GM12878 (cell line): ENCODE results near the gene TGM6. TPM values are rescaled to one million over a fixed set of nuclear protein-coding genes. Genes with fewer than 3 reads are reported as not detected.
A peak's percentile ranks its signal among the peaks of the same experiment; 100 is the strongest.

Experiments
- ATAC-seq: fragments of 200-7000 bp; cut with Tn5 transposase; 3 replicates; pipeline ENCODE4 v1.9.1; 2020; ENCODE audit warnings: mild to moderate bottlenecking, moderate library complexity
- BruUV-seq: library from RNA; stranded (reverse); fragments of 400-500 nt; replicated peaks from 2 replicates; lab custom pipeline; 2021; lab: Mats Ljungman, UMichigan
- CTCF ChIA-PET: fragments of 300-600 bp; sonication (Branson Sonifier 250); formaldehyde crosslinking; extraction: SDS; loops from one replicate; lab custom pipeline; 2021; ENCODE audit warnings: inconsistent platforms; lab: Yijun Ruan, JAX
- POLR2A ChIA-PET: fragments of 350-600 bp; formaldehyde crosslinking; extraction: SDS; loops from one replicate; lab custom pipeline; 2021; ENCODE audit warnings: inconsistent platforms; lab: Charles Lee
- RAD21 ChIA-PET: fragments of 300-600 bp; sonication (Branson Sonifier 250); formaldehyde crosslinking; loops from one replicate; lab custom pipeline; 2023; ENCODE audit warnings: antibody characterized with exemption; ENCODE audit not compliant: unreplicated experiment; lab: Charles Lee
- SMC1A ChIA-PET: fragments of 300-600 bp; sonication (Branson Sonifier 250); formaldehyde crosslinking; loops from one replicate; lab custom pipeline; 2023; ENCODE audit not compliant: unreplicated experiment, uncharacterized antibody; lab: Charles Lee
- DNase-seq: peaks from one replicate; pipeline ENCODE4 v3.0.0-alpha.2; 2011; ENCODE audit warnings: low read depth, low spot score
- FAIRE-seq: peaks from 3 replicates; lab custom pipeline; 2011; peaks lifted over from hg19 to GRCh38; lab: Jason Lieb, UNC
- H2AFZ ChIP-seq: 2 replicates; pipeline ENCODE4 v1.6.0; 2011; ENCODE audit warnings: low read depth, low read length, control low read depth; ENCODE audit not compliant: control insufficient read depth
- H3K27ac ChIP-seq: 2 replicates; pipeline ENCODE4 v1.5.1; 2011; ENCODE audit warnings: control low read depth; ENCODE audit not compliant: control insufficient read depth, insufficient read depth
- H3K27me3 ChIP-seq, 2 experiments: replicated peaks in 1 of 2; 2 replicates each; pipeline versions ENCODE4 v1.6.0 to v1.6.1; 2011; ENCODE audit warnings: low read length in 1 of 2; ENCODE audit not compliant: control insufficient read depth in 2 of 2, insufficient read depth in 2 of 2
- H3K36me3 ChIP-seq, 2 experiments: 2 replicates each; pipeline ENCODE4 v1.5.1; 2011; ENCODE audit warnings: low read length in 1 of 2; ENCODE audit not compliant: control insufficient read depth in 2 of 2, insufficient read depth in 2 of 2
- H3K4me1 ChIP-seq: 2 replicates; pipeline ENCODE4 v1.6.1; 2011; ENCODE audit warnings: mild to moderate bottlenecking, low read length, moderate library complexity, mixed read lengths; ENCODE audit not compliant: control insufficient read depth, insufficient read depth
- H3K4me2 ChIP-seq: 2 replicates; pipeline ENCODE4 v1.6.0; 2011; ENCODE audit warnings: control low read depth; ENCODE audit not compliant: control insufficient read depth, insufficient read depth
- H3K4me3 ChIP-seq: fragments of 200-600 bp; sonication (generic); 2 replicates; pipeline ENCODE4 v1.5.1; 2016
- H3K79me2 ChIP-seq: 2 replicates; pipeline ENCODE4 v1.6.0; 2011; ENCODE audit warnings: low read length; ENCODE audit not compliant: control insufficient read depth, insufficient read depth
- H3K9ac ChIP-seq: 2 replicates; pipeline ENCODE4 v1.8.0; 2011; ENCODE audit warnings: low read length, control low read depth, mixed read lengths; ENCODE audit not compliant: control insufficient read depth, insufficient read depth
- H3K9me3 ChIP-seq: replicated peaks from 3 replicates; pipeline ENCODE4 v1.5.1; 2011; ENCODE audit warnings: mild to moderate bottlenecking, low read length; ENCODE audit not compliant: control insufficient read depth, insufficient read depth
- H4K20me1 ChIP-seq: 2 replicates; pipeline ENCODE4 v1.6.0; 2011; ENCODE audit not compliant: control insufficient read depth, insufficient read depth
- BACH1 ChIP-seq: fragments of 450-650 bp; IDR thresholded peaks from 2 replicates; pipeline ENCODE4 v1.6.1; 2017; ENCODE audit warnings: mild to moderate bottlenecking, borderline replicate concordance
- BMI1 ChIP-seq: fragments of 450-650 bp; IDR thresholded peaks from 2 replicates; pipeline ENCODE4 v1.6.1; 2016; ENCODE audit warnings: mild to moderate bottlenecking, moderate library complexity, borderline replicate concordance
- CHD2 ChIP-seq: IDR thresholded peaks from 2 replicates; pipeline ENCODE4 v1.6.1; 2011; ENCODE audit warnings: low read depth, low read length, improper control_type of control experiment, borderline replicate concordance
- DPF2 ChIP-seq: fragments of 450-650 bp; IDR thresholded peaks from 2 replicates; pipeline ENCODE4 v1.6.1; 2017; ENCODE audit warnings: mild to moderate bottlenecking
- EGR1 ChIP-seq, 2 experiments: IDR thresholded peaks; 1 replicate in 1 of 2; 2 replicates in 1 of 2; pipeline ENCODE4 v1.6.1; 2011 to 2012; ENCODE audit warnings: low read depth in 2 of 2, low read length in 2 of 2, borderline replicate concordance in 1 of 2, mild to moderate bottlenecking in 1 of 2, moderate library complexity in 1 of 2
- MTA3 ChIP-seq: IDR thresholded peaks from 2 replicates; pipeline ENCODE4 v1.6.1; 2012; ENCODE audit warnings: low read length, inconsistent platforms, borderline replicate concordance
- PAX5 ChIP-seq: IDR thresholded peaks from 2 replicates; pipeline ENCODE4 v1.6.1; 2011; ENCODE audit warnings: low read depth, low read length, borderline replicate concordance
- SPI1 ChIP-seq: IDR thresholded peaks from 2 replicates; pipeline ENCODE4 v1.6.1; 2011; ENCODE audit warnings: low read depth, mild to moderate bottlenecking, low read length, moderate library complexity, borderline replicate concordance; ENCODE audit not compliant: insufficient read depth
- STAT3 ChIP-seq: IDR thresholded peaks from 2 replicates; pipeline ENCODE4 v1.6.1; 2011; ENCODE audit warnings: low read depth, low read length, improper control_type of control experiment
- WGBS: methylation state at CpG from one replicate; pipeline ENCODE4 v1.1.6; 2016; ENCODE audit warnings: low lambda C conversion rate; ENCODE audit not compliant: insufficient replicate concordance, insufficient coverage; ENCODE audit errors: missing lambda C conversion rate; 5-methylcytosine and 5-hydroxymethylcytosine counted together
- in situ Hi-C: fragments of 300-500 bp; cut with MboI; formaldehyde crosslinking; loops from 9 replicates; pipeline ENCODE4 v1.14.3; 2018; ENCODE audit warnings: mixed read lengths
- intact Hi-C: fragments of 100-400 bp; cut with micrococcal nuclease; formaldehyde crosslinking; loops from one replicate; pipeline ENCODE4 v1.14.2; 2022; ENCODE audit not compliant: unreplicated experiment
- polyA plus RNA-seq, 11 experiments: library from polyadenylated mRNA; depleted of rRNA in 4 of 11; unstranded in 6 of 11; stranded (reverse) in 5 of 11; fragments of >200 nt; fragmentation: Nextera tagmentation in 4 of 11; fragmentation: Illumina TruSeq in 1 of 11; extraction: Ambion mirVana in 4 of 11; extraction: Trizol in 1 of 11; gene quantifications; 1 replicate in 1 of 11; 2 replicates in 10 of 11; pipeline versions ENCODE4 v1.2.1 to v1.2.3, GENCODE V29; 2011 to 2016; ENCODE audit warnings: inconsistent platforms in 2 of 11, missing spikeins in 2 of 11, low read depth in 1 of 11
- total RNA-seq, 4 experiments: library from RNA; depleted of rRNA in 3 of 4; stranded (reverse); fragments of >200 nt in 3 of 4; fragmentation: Illumina TruSeq in 1 of 4; extraction: Trizol in 1 of 4; gene quantifications; 2 replicates each; pipeline versions ENCODE4 v1.2.1 to v1.2.3, GENCODE V29; 2013 to 2021
- TF ChIP-seq, protein P1 (sequence below): fragments of 150-350 bp; IDR thresholded peaks from 2 replicates; pipeline ENCODE4 v1.6.1; 2016; ENCODE audit warnings: low read depth, low read length
- TF ChIP-seq, protein P2 (sequence below): fragments of 450-650 bp; IDR thresholded peaks from 2 replicates; pipeline ENCODE4 v1.6.1; 2016; ENCODE audit warnings: mild to moderate bottlenecking

Gene TGM6
- total and polyA plus RNA-seq, 10 of the 15 experiments (the other 5 are each of a cell fraction or from before 2014, with no cell fraction given) = not detected

DNA sequence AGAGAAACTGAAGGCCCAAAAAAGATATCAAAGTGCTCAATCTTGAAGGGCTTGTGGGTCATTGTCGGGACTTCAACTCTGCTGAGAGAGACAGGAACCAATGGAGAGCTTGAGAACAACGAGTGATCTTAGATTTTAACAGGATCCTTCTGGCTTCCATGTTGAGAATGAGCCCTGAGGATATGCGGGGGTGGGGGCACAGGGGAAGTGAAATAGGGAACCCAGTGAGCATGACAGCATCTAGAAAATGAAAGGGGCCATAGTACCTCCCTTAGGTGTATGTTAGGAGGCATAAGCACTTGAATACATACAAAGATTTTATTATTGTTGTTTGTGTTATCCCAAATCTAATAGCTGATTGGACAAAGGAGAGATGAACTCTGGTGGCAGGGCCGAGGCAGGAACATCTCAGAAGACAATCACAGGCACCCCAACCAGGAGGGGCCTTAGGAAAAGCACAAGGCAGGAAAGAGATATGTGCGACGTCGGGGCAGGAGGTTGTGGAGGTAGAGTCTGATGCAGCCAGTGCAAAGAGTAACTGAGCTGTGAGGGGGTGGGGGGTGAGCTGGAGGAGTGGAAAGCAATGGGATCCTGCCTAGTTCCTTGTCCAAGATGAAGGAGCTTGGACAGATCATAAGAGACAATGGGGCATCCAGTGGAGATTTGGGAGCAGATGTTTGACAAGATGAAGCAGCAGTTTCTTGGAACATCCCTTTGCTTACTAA is 10.4 kb downstream of the TGM6 start:
- ChIA-PET SMC1A (interaction anchor here (1.1 kb wide), 1 partner anchor 184 kb away, joined by 3 read pairs; no protein-coding TSS in a partner anchor), POLR2A (no interaction called here), CTCF (interaction anchor here (1.2 kb wide), 1 partner anchor 40 kb away, joined by 5 read pairs; no protein-coding TSS in a partner anchor), RAD21 (interaction anchor here (1.4 kb wide), 1 partner anchor 183 kb away, joined by 3 read pairs; no protein-coding TSS in a partner anchor)
- no peaks in the 10 kb centered on the region for H3K36me3 ChIP-seq
- intact Hi-C loops = no loop called here
- H3K4me3 ChIP-seq = no peak overlapping the region
- no peak for DNase-seq
- peak overlapping the region; percentile 54 for H3K4me2 ChIP-seq
- BruUV-seq = no TSS peak
- H3K4me1 ChIP-seq = peaks cover 14% of the 10 kb centered on the region
- H3K27ac ChIP-seq = no peak overlapping the region
- peaks cover 0 to 2% of the 10 kb centered on the region in 2 experiments; a peak in 1 of 4 replicates for H3K27me3 ChIP-seq
- 48% methylated on average over 7 of the region's 7 CpGs for WGBS
- H3K9ac ChIP-seq = no peak overlapping the region
- peak; percentile 36; the same call in 1 of the 3 replicates for ATAC-seq
- TF ChIP-seq BMI1 (no peak), EGR1 (IDR thresholded peaks at IDR 0.05; ENCODE audit: borderline replicate concordance in 1 of 2, low read depth in 2 of 2, low read length in 2 of 2) (0 out of 3 replicates have a peak, but pooled peaks of 1 of the 2 experiments have one; percentile 55), SPI1 (peak; percentile 86; the same call in 1 of the 2 replicates), PAX5 (peak; percentile 69; the same call in 1 of the 2 replicates)
- no peaks in the 10 kb centered on the region for H3K79me2 ChIP-seq
- H2AFZ ChIP-seq = peak overlapping the region; percentile 64
- no peaks in the 10 kb centered on the region for H4K20me1 ChIP-seq
- H3K9me3 ChIP-seq = peaks cover 7% of the 10 kb centered on the region; the same call in 2 of the 3 replicates
- FAIRE-seq = no peak
- in situ Hi-C loops = no loop called here

DNA sequence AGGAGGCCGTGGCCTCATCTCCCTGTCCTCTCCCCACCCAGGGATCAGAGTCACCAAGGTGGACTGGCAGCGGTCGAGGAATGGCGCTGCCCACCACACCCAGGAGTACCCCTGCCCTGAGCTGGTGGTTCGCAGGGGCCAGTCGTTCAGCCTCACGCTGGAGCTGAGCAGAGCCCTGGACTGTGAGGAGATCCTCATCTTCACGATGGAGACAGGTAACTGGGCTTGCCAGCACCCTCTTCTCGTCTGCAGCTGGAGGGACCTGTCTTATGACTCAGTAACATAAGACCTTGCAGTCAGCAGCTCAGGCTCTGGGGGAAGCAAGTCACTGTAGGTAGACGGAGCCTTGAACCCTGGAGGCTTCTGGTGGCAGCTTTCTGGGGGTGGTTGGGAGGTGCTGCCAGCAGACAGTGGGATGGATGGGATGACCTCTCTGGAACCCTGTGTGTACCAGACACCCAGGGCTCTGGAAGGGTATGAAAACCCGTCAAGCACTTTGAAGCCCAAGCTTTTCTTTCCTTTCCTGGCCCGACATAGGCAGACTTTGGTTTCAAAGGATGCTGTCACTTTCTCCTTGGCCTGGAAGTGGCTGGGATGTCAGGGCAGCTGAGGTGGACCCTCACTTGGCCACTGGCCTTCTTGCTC is 13.8 kb downstream of the TGM6 start:
- RAD21 ChIA-PET = no interaction called here
- WGBS = 41% methylated on average over 12 of the region's 12 CpGs
- in situ Hi-C loops = no loop called here
- TF ChIP-seq DPF2 (no peak), MTA3 (no peak), BACH1 (no peak), STAT3 (no peak), CHD2 (no peak)
- TF ChIP-seq, protein P1, sequence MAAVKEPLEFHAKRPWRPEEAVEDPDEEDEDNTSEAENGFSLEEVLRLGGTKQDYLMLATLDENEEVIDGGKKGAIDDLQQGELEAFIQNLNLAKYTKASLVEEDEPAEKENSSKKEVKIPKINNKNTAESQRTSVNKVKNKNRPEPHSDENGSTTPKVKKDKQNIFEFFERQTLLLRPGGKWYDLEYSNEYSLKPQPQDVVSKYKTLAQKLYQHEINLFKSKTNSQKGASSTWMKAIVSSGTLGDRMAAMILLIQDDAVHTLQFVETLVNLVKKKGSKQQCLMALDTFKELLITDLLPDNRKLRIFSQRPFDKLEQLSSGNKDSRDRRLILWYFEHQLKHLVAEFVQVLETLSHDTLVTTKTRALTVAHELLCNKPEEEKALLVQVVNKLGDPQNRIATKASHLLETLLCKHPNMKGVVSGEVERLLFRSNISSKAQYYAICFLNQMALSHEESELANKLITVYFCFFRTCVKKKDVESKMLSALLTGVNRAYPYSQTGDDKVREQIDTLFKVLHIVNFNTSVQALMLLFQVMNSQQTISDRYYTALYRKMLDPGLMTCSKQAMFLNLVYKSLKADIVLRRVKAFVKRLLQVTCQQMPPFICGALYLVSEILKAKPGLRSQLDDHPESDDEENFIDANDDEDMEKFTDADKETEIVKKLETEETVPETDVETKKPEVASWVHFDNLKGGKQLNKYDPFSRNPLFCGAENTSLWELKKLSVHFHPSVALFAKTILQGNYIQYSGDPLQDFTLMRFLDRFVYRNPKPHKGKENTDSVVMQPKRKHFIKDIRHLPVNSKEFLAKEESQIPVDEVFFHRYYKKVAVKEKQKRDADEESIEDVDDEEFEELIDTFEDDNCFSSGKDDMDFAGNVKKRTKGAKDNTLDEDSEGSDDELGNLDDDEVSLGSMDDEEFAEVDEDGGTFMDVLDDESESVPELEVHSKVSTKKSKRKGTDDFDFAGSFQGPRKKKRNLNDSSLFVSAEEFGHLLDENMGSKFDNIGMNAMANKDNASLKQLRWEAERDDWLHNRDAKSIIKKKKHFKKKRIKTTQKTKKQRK = no peak
- TF ChIP-seq, protein P2, sequence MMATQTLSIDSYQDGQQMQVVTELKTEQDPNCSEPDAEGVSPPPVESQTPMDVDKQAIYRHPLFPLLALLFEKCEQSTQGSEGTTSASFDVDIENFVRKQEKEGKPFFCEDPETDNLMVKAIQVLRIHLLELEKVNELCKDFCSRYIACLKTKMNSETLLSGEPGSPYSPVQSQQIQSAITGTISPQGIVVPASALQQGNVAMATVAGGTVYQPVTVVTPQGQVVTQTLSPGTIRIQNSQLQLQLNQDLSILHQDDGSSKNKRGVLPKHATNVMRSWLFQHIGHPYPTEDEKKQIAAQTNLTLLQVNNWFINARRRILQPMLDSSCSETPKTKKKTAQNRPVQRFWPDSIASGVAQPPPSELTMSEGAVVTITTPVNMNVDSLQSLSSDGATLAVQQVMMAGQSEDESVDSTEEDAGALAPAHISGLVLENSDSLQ = no peak

More for the DNA sequence above, 13.8 kb downstream of the TGM6 start:
- FAIRE-seq = no peak
- Histone ChIP-seq H3K9ac (no peak overlapping the region), H3K4me2 (no peak overlapping the region), H2AFZ (no peak overlapping the region), H3K4me3 (no peak overlapping the region), H3K79me2 (no peaks in the 10 kb centered on the region), H3K4me1 (peaks cover 11% of the 10 kb centered on the region), H3K27ac (no peak overlapping the region), H3K27me3 (peaks cover 0 to 2% of the 10 kb centered on the region in 2 experiments; a peak in 1 of 4 replicates), H4K20me1 (no peaks in the 10 kb centered on the region), H3K9me3 (no peaks in the 10 kb centered on the region), H3K36me3 (no peaks in the 10 kb centered on the region)
- no peak for DNase-seq
- BruUV-seq = no TSS peak
- ChIA-PET POLR2A (no interaction called here), SMC1A (no interaction called here), CTCF (no interaction called here)
- intact Hi-C loops = no loop called here
- ATAC-seq = no peak
